Naive thymus-derived CD4-positive, alpha-beta T cell (primary cell): ENCODE data around the gene ZNF569. TPM values are rescaled to one million over a fixed set of nuclear protein-coding genes. Genes with fewer than 3 reads are reported as not detected.

Experiments used
- ATAC-seq: fragments of 150-1000 bp; cut with Tn5 transposase; 2 replicates; pipeline ENCODE4 v1.10.0; 2021; ENCODE audit warnings: mild to moderate bottlenecking, moderate library complexity
- CTCF ChIA-PET: fragments of 350-600 bp; sonication (Branson Sonifier 250); formaldehyde crosslinking; loops from one replicate; lab custom pipeline; 2021; ENCODE audit warnings: antibody characterized with exemption; lab: Charles Lee
- POLR2A ChIA-PET: fragments of 350-600 bp; sonication (Branson Sonifier 250); formaldehyde crosslinking; loops from one replicate; lab custom pipeline; 2021; ENCODE audit warnings: antibody characterized with exemption, inconsistent platforms; lab: Charles Lee
- DNase-seq, 9 donors: peaks; one replicate each; pipeline versions ENCODE4 v3.0.0 to v3.0.0-alpha.2; 2020 to 2022; ENCODE audit warnings: mixed read lengths in 1 of 9
- H3K27ac ChIP-seq: one replicate; pipeline ENCODE4 v1.7.0; 2013; ENCODE audit warnings: mild to moderate bottlenecking, low read depth, low read length, moderate library complexity
- H3K27me3 ChIP-seq, 2 donors: one replicate each; pipeline ENCODE4 v1.7.0; 2013; ENCODE audit warnings: low read length in 2 of 2, mild to moderate bottlenecking in 2 of 2, moderate library complexity in 2 of 2; ENCODE audit not compliant: control insufficient read depth in 2 of 2, insufficient read depth in 2 of 2
- H3K36me3 ChIP-seq, 3 experiments: 1 replicate in 2 of 3; 2 replicates in 1 of 3; pipeline ENCODE4 v1.7.0; 2013; ENCODE audit warnings: low read length in 3 of 3, mild to moderate bottlenecking in 3 of 3, moderate library complexity in 1 of 3; ENCODE audit not compliant: insufficient read depth in 3 of 3, control insufficient read depth in 2 of 3
- H3K4me1 ChIP-seq, 2 donors: one replicate each; pipeline ENCODE4 v1.7.0; 2013; ENCODE audit warnings: low read length in 2 of 2, mild to moderate bottlenecking in 2 of 2, moderate library complexity in 1 of 2; ENCODE audit not compliant: control insufficient read depth in 2 of 2, insufficient read depth in 2 of 2
- H3K4me3 ChIP-seq: 2 replicates; pipeline ENCODE4 v1.7.0; 2013; ENCODE audit warnings: mild to moderate bottlenecking, low read length
- H3K9me3 ChIP-seq, 3 experiments: 1 replicate in 2 of 3; 2 replicates in 1 of 3; pipeline ENCODE4 v1.7.0; 2013; ENCODE audit warnings: low read length in 3 of 3; ENCODE audit not compliant: control insufficient read depth in 2 of 3
- H3K27ac Mint-ChIP-seq, 9 donors: one replicate each; pipeline ENCODE4 v1.8.0; 2020 to 2022; ENCODE audit warnings: mixed read lengths in 9 of 9, mild to moderate bottlenecking in 8 of 9, moderate library complexity in 5 of 9, inconsistent platforms in 2 of 9
- H3K27me3 Mint-ChIP-seq, 5 donors: one replicate each; pipeline ENCODE4 v1.8.0; 2021 to 2022; ENCODE audit warnings: mixed read lengths in 5 of 5, mild to moderate bottlenecking in 1 of 5
- H3K36me3 Mint-ChIP-seq, 5 donors: one replicate each; pipeline ENCODE4 v1.8.0; 2020 to 2022; ENCODE audit warnings: mixed read lengths in 5 of 5, mild to moderate bottlenecking in 3 of 5, inconsistent platforms in 1 of 5
- H3K4me1 Mint-ChIP-seq, 7 donors: one replicate each; pipeline ENCODE4 v1.8.0; 2020 to 2022; ENCODE audit warnings: mixed read lengths in 7 of 7, mild to moderate bottlenecking in 3 of 7, inconsistent platforms in 1 of 7
- H3K4me3 Mint-ChIP-seq, 10 donors: one replicate each; pipeline ENCODE4 v1.8.0; 2020 to 2022; ENCODE audit warnings: mild to moderate bottlenecking in 10 of 10, mixed read lengths in 10 of 10, moderate library complexity in 6 of 10, inconsistent platforms in 2 of 10
- H3K9me3 Mint-ChIP-seq, 11 donors: one replicate each; pipeline ENCODE4 v1.8.0; 2020 to 2022; ENCODE audit warnings: mixed read lengths in 11 of 11, mild to moderate bottlenecking in 4 of 11, inconsistent platforms in 1 of 11, moderate library complexity in 1 of 11
- intact Hi-C, 2 donors: fragments of 100-400 bp; cut with micrococcal nuclease; formaldehyde crosslinking; loops; one replicate each; pipeline ENCODE4 v1.15.1; 2023
- polyA plus RNA-seq, 2 donors: library from polyadenylated mRNA; unstranded; fragments of 300-500 nt; fragmentation: Illumina TruSeq; gene quantifications; one replicate each; pipeline ENCODE4 v1.2.3, GENCODE V29; 2021
- total RNA-seq, 6 experiments: library from RNA in 5 of 6; stranded (reverse) in 5 of 6; gene quantifications; 1 replicate in 5 of 6; 2 replicates in 1 of 6; pipeline ENCODE4 v1.2.3 and lab custom pipeline; 2021 to 2026

The ZNF569 gene
- total and polyA plus RNA-seq, 7 experiments from 2014 or later, result 4.1 to 16.4 (median 5.9) TPM

GRCh38 chr19:37470216-37470615, 3.0 kb upstream of the ZNF569 start:
- intact Hi-C loops, result no loop called here
- Histone ChIP-seq H3K4me1 (peaks cover 13 to 16% of the 10 kb centered on the region in 2 donors), H3K27me3 (no peaks in the 10 kb centered on the region), H3K9me3 (peaks cover 0 to 11% (median 8%) of the 10 kb centered on the region in 3 experiments), H3K36me3 (peaks cover 0 to 22% (median 1%) of the 10 kb centered on the region in 3 experiments), H3K4me3 (no peak overlapping the region), H3K27ac (peak overlapping the region; percentile 96)
- ATAC-seq (no peak), DNase-seq (no peak)
- peak overlapping the region; percentile 91 to 100 (median 94) for H3K4me3 Mint-ChIP-seq
- ChIA-PET POLR2A (interaction anchor here (0.5 to 0.6 kb wide), 3 partner anchors 11 to 65 kb away, joined by 3 to 6 read pairs (median 3); no protein-coding TSS in a partner anchor), CTCF (no interaction called here)
- H3K36me3 Mint-ChIP-seq, result peaks cover 7 to 38% (median 17%) of the 10 kb centered on the region in 5 donors
- peaks cover 26 to 46% (median 39%) of the 10 kb centered on the region in 7 donors for H3K4me1 Mint-ChIP-seq
- H3K27ac Mint-ChIP-seq, result peak overlapping the region; percentile 93 to 100 (median 99)
- peaks cover 5 to 39% (median 14%) of the 10 kb centered on the region in 11 donors for H3K9me3 Mint-ChIP-seq
- H3K27me3 Mint-ChIP-seq, result no peaks in the 10 kb centered on the region

- Mint-ChIP-seq H3K36me3 (peaks cover 15 to 39% (median 26%) of the 10 kb centered on the region in 5 donors), H3K27me3 (no peaks in the 10 kb centered on the region), H3K4me3 (peak within 1 kb of the TSS; percentile 91 to 100 (median 96)), H3K9me3 (peaks cover 9 to 43% (median 18%) of the 10 kb centered on the region in 11 donors), H3K4me1 (peaks cover 26 to 54% (median 45%) of the 10 kb centered on the region in 7 donors), H3K27ac (peak within 1 kb of the TSS; percentile 93 to 100 (median 99))
- Histone ChIP-seq H3K27me3 (no peaks in the 10 kb centered on the region), H3K27ac (peak within 1 kb of the TSS; percentile 96), H3K4me3 (peak within 1 kb of the TSS; percentile 79), H3K9me3 (peaks cover 0 to 11% (median 6%) of the 10 kb centered on the region in 3 experiments), H3K36me3 (peaks cover 0 to 26% (median 0%) of the 10 kb centered on the region in 3 experiments), H3K4me1 (peaks cover 13 to 16% of the 10 kb centered on the region in 2 donors)
- peak; percentile 83 for ATAC-seq
- ChIA-PET CTCF (interaction anchor here (1.9 kb wide), 1 partner anchor 37 kb away, joined by 7 read pairs; the partner anchor contains the start of gene ZNF793), POLR2A (interaction anchor here (0.6 to 4.5 kb wide), 10 partner anchors 37 to 1254 kb away, joined by 3 to 53 read pairs (median 6); partner anchors contain the start of genes ZFP30, ZNF146, ZNF527 and ZNF540)
- intact Hi-C loops, result loop anchor here (1.0 to 10.0 kb wide), 18 partner anchors 37 to 1344 kb away; partner anchors contain the start of genes ZNF568 (in 2 of the 2), ZNF790 (in 2 of the 2), ZNF793 (in 2 of the 2) and ZNF829 (in 2 of the 2)
- peak; percentile 78 to 92 (median 90) for DNase-seq
These were observed 1.9 kb upstream of the ZNF569 start, which contains the start of gene ZNF570 for GRCh38 chr19:37468961-37469777. ZNF570 (plus strand) TSS chr19:37469356; CDS start chr19:37470355, 999 bp downstream.

GRCh38 chr19:37467608-37468090, 405 bp upstream of the ZNF569 start:
- Mint-ChIP-seq H3K27ac (peak overlapping the region; percentile 93 to 100 (median 98)), H3K9me3 (peaks cover 9 to 43% (median 17%) of the 10 kb centered on the region in 11 donors), H3K27me3 (no peaks in the 10 kb centered on the region), H3K36me3 (peaks cover 15 to 41% (median 26%) of the 10 kb centered on the region in 5 donors), H3K4me3 (peak overlapping the region; percentile 91 to 100 (median 95)), H3K4me1 (peaks cover 26 to 54% (median 45%) of the 10 kb centered on the region in 7 donors)
- ChIA-PET POLR2A (interaction anchor here (0.8 to 4.5 kb wide), 12 partner anchors 10 to 630 kb away, joined by 3 to 53 read pairs (median 4); partner anchors contain the start of genes ZNF383, ZNF527, ZNF540 and ZNF571), CTCF (interaction anchor here (1.9 kb wide), 1 partner anchor 38 kb away, joined by 7 read pairs; the partner anchor contains the start of gene ZNF793)
- Histone ChIP-seq H3K4me1 (peaks cover 13 to 16% of the 10 kb centered on the region in 2 donors), H3K27me3 (no peaks in the 10 kb centered on the region), H3K36me3 (peaks cover 0 to 31% (median 0%) of the 10 kb centered on the region in 3 experiments), H3K4me3 (peak overlapping the region; percentile 79), H3K9me3 (peaks cover 0 to 4% (median 3%) of the 10 kb centered on the region in 3 experiments), H3K27ac (peak overlapping the region; percentile 89)
- intact Hi-C loops, result loop anchor here (1.0 to 10.0 kb wide), 26 partner anchors 39 to 1353 kb away; partner anchors contain the start of genes ZNF420 (in 2 of the 2), ZNF461 (in 2 of the 2), ZNF565 (in 2 of the 2) and ZNF567 (in 2 of the 2)
- no peak for DNase-seq
- ATAC-seq, result no peak

GRCh38 chr19:37466277-37466797, 907 bp downstream of the ZNF569 start:
- Mint-ChIP-seq H3K27me3 (no peaks in the 10 kb centered on the region), H3K4me3 (peak overlapping the region; percentile 91 to 100 (median 95)), H3K4me1 (peaks cover 26 to 54% (median 45%) of the 10 kb centered on the region in 7 donors), H3K36me3 (peaks cover 15 to 41% (median 26%) of the 10 kb centered on the region in 5 donors), H3K27ac (peak overlapping the region; percentile 93 to 100 (median 98)), H3K9me3 (peaks cover 9 to 43% (median 17%) of the 10 kb centered on the region in 11 donors)
- no peak for ATAC-seq
- H3K27ac ChIP-seq, result peak overlapping the region; percentile 89
- ChIA-PET CTCF (interaction anchor here (0.8 kb wide), 1 partner anchor 382 kb away, joined by 3 read pairs; no protein-coding TSS in a partner anchor), POLR2A (interaction anchor here (0.7 to 4.5 kb wide), 7 partner anchors 11 to 149 kb away, joined by 3 to 53 read pairs (median 5); partner anchors contain the start of genes ZNF527, ZNF540, ZNF571 and ZNF793)
- peak overlapping the region; percentile 79 for H3K4me3 ChIP-seq
- DNase-seq, result no peak
- intact Hi-C loops, result loop anchor here (2.0 to 10.0 kb wide), 7 partner anchors 248 to 1352 kb away; partner anchors contain the start of genes ZNF790 (in 2 of the 2), KCNK6 (in 1 of the 2), POLR2I (in 1 of the 2) and SIPA1L3 (in 1 of the 2)
- H3K9me3 ChIP-seq, result peaks cover 0 to 17% (median 0%) of the 10 kb centered on the region in 3 experiments
- H3K36me3 ChIP-seq, result peaks cover 0 to 40% (median 0%) of the 10 kb centered on the region in 3 experiments
- H3K4me1 ChIP-seq, result peaks cover 13 to 16% of the 10 kb centered on the region in 2 donors
- no peaks in the 10 kb centered on the region for H3K27me3 ChIP-seq

GRCh38 chr19:37452500-37453245, 14.6 kb downstream of the ZNF569 start:
- POLR2A ChIA-PET, result no interaction called here
- Histone ChIP-seq H3K27me3 (no peaks in the 10 kb centered on the region), H3K4me3 (peak overlapping the region; percentile 12), H3K4me1 (no peaks in the 10 kb centered on the region), H3K9me3 (peaks cover 0 to 97% (median 52%) of the 10 kb centered on the region in 3 experiments), H3K27ac (no peak overlapping the region), H3K36me3 (peaks cover 0 to 29% (median 9%) of the 10 kb centered on the region in 3 experiments)
- Mint-ChIP-seq H3K27me3 (no peaks in the 10 kb centered on the region), H3K36me3 (peaks cover 42 to 65% (median 49%) of the 10 kb centered on the region in 5 donors), H3K9me3 (peaks cover 0 to 93% (median 74%) of the 10 kb centered on the region in 11 donors), H3K4me1 (no peaks in the 10 kb centered on the region), H3K4me3 (no peak overlapping the region), H3K27ac (no peak overlapping the region)
- ATAC-seq (no peak), DNase-seq (no peak)
- intact Hi-C loops, result no loop called here
- CTCF ChIA-PET, result no interaction called here
